ENCODE results near the gene TSTD1. TPM values are rescaled to one million over a fixed set of nuclear protein-coding genes. Genes with fewer than 3 reads are reported as not detected.

The TSTD1 gene
- total and polyA plus RNA-seq, 2 of the 8 experiments (the other 6 are each of a cell fraction or from before 2014, with no cell fraction given) = 60.9 to 314 TPM

DNA sequence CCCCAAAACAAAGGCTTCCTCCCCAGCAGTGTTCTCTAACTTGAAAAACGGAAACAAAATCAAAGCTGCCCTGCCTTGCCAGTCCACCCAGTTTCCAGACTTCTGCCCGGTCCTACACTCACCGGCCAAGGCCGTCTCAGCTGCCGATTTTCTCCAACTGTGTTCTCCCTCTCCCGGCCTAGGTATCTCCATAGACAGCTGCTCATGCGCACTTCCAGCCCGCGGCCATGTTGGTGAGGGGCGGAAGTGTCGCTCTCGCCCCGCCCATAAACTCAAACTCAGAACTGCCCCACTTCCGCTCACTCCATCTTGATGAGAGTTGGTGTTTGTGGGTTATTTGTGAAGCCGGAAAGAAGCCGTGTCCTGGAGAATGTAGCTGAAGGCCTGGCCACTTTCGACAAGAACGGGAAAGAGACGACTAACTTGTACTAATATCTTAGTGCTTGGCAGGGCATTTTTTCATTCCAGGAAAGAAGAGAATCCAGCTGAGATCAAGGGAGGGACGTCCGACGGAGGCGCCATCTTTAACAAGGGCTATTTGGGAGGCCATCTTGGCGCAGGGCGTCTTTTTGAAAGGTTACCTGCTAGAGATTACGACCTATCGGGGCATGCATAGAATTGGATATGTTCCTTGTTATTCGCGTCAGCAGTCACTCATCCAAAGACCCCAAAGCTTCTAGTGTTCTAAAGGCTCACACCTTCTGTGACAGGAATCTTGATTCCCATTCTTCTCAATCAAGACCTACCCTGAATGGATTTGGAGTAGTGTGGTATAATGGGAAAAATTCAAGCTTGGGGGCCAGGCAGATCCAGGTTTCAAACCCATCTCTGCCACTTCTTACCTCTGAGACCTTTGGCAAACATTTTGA, 7.2 kb upstream of the TSTD1 start, which contains the start of gene USF1 (continued):
- TF ChIP-seq, protein P1, sequence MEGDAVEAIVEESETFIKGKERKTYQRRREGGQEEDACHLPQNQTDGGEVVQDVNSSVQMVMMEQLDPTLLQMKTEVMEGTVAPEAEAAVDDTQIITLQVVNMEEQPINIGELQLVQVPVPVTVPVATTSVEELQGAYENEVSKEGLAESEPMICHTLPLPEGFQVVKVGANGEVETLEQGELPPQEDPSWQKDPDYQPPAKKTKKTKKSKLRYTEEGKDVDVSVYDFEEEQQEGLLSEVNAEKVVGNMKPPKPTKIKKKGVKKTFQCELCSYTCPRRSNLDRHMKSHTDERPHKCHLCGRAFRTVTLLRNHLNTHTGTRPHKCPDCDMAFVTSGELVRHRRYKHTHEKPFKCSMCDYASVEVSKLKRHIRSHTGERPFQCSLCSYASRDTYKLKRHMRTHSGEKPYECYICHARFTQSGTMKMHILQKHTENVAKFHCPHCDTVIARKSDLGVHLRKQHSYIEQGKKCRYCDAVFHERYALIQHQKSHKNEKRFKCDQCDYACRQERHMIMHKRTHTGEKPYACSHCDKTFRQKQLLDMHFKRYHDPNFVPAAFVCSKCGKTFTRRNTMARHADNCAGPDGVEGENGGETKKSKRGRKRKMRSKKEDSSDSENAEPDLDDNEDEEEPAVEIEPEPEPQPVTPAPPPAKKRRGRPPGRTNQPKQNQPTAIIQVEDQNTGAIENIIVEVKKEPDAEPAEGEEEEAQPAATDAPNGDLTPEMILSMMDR (IDR thresholded peaks at IDR 0.05; ENCODE audit: control extremely low read depth in 1 of 3, insufficient read depth in 1 of 3, low read depth in 1 of 3, low read length in 3 of 3) = no peak
- TF ChIP-seq SP1 (IDR thresholded peaks at IDR 0.05; ENCODE audit: low read depth, low read length) = peak; percentile 70
- no peak for TF ChIP-seq SUZ12 (IDR thresholded peaks at IDR 0.05; ENCODE audit: low read length)
- TF ChIP-seq, protein P2, sequence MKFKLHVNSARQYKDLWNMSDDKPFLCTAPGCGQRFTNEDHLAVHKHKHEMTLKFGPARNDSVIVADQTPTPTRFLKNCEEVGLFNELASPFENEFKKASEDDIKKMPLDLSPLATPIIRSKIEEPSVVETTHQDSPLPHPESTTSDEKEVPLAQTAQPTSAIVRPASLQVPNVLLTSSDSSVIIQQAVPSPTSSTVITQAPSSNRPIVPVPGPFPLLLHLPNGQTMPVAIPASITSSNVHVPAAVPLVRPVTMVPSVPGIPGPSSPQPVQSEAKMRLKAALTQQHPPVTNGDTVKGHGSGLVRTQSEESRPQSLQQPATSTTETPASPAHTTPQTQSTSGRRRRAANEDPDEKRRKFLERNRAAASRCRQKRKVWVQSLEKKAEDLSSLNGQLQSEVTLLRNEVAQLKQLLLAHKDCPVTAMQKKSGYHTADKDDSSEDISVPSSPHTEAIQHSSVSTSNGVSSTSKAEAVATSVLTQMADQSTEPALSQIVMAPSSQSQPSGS (IDR thresholded peaks at IDR 0.05; ENCODE audit: low read length) = peak; percentile 65; the same call in 1 of the 2 replicates
- TF ChIP-seq NANOG (IDR thresholded peaks at IDR 0.05; ENCODE audit: insufficient read depth, low read depth, low read length, poor library complexity, severe bottlenecking) = no peak
- 0 out of 2 replicates have a peak, but pooled peaks have one; percentile 22 for TF ChIP-seq KDM5A (IDR thresholded peaks at IDR 0.05; ENCODE audit: low read length)
- no peak for TF ChIP-seq FOSL1 (IDR thresholded peaks at IDR 0.05; ENCODE audit: insufficient read depth, low read depth, low read length)
- no peak for TF ChIP-seq HDAC6 (IDR thresholded peaks at IDR 0.05; ENCODE audit: low read depth, low read length)
- TF ChIP-seq CBX8 (IDR thresholded peaks at IDR 0.05; ENCODE audit: borderline replicate concordance, low read depth, low read length) = no peak
- peak; percentile 64 for TF ChIP-seq CREB1 (IDR thresholded peaks at IDR 0.05)
- TF ChIP-seq TCF12 (IDR thresholded peaks at IDR 0.05; ENCODE audit: low read depth, low read length) = no peak
- no peak; the same call in none of the 2 replicates for TF ChIP-seq SP4 (IDR thresholded peaks at IDR 0.05; ENCODE audit: low read length)
- TF ChIP-seq CHD1 (IDR thresholded peaks at IDR 0.05; ENCODE audit: low read depth, low read length) = no peak
- peak; percentile 66 for TF ChIP-seq NRF1 (IDR thresholded peaks at IDR 0.05; ENCODE audit: low read depth, low read length)
- TF ChIP-seq RBBP5 (IDR thresholded peaks at IDR 0.05; ENCODE audit: borderline replicate concordance, low read depth, low read length) = no peak
- TF ChIP-seq, protein P3, sequence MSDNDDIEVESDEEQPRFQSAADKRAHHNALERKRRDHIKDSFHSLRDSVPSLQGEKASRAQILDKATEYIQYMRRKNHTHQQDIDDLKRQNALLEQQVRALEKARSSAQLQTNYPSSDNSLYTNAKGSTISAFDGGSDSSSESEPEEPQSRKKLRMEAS (IDR thresholded peaks at IDR 0.05) = no peak; the same call in 1 of the 2 replicates
- no peak for TF ChIP-seq POU5F1 (IDR thresholded peaks at IDR 0.05; ENCODE audit: low read depth, low read length)

Data from H1 (cell line).